IMR-90 (cell line): ENCODE results near the gene FBN3. TPM values are rescaled to one million over a fixed set of nuclear protein-coding genes. Genes with fewer than 3 reads are reported as not detected.

Experiments
- ATAC-seq: fragments of 200-7000 bp; cut with Tn5 transposase; 2 replicates; pipeline ENCODE4 v1.9.1; 2020; ENCODE audit warnings: low read depth, mild to moderate bottlenecking, moderate library complexity
- BruUV-seq: library from RNA; stranded (reverse); fragments of 400-500 nt; replicated peaks from 2 replicates; lab custom pipeline; 2021; lab: Mats Ljungman, UMichigan
- CTCF ChIA-PET: fragments of 300-600 bp; formaldehyde crosslinking; extraction: SDS; loops from one replicate; lab custom pipeline; 2021; ENCODE audit warnings: antibody characterized with exemption; lab: Yijun Ruan, JAX
- POLR2A ChIA-PET: fragments of 300-600 bp; sonication (Branson Sonifier 250); formaldehyde crosslinking; loops from one replicate; lab custom pipeline; 2022; ENCODE audit warnings: antibody characterized with exemption; ENCODE audit not compliant: unreplicated experiment; lab: Charles Lee
- DNase-seq: peaks from one replicate; pipeline ENCODE4 v3.0.0; 2013
- H2AFZ ChIP-seq: replicated peaks from 2 replicates; pipeline ENCODE3; 2013; ENCODE audit warnings: low read length, mild to moderate bottlenecking; ENCODE audit not compliant: poor library complexity
- H2AK5ac ChIP-seq: 2 replicates; pipeline ENCODE4 v1.6.1; 2013; ENCODE audit warnings: low read depth, low read length, inconsistent platforms
- H2AK9ac ChIP-seq: replicated peaks from 2 replicates; pipeline ENCODE3; 2013; ENCODE audit warnings: mild to moderate bottlenecking, low read depth, low read length, moderate library complexity; ENCODE audit not compliant: poor library complexity
- H2BK120ac ChIP-seq: 2 replicates; pipeline ENCODE4 v1.6.1; 2013; ENCODE audit warnings: low read depth, low read length, inconsistent platforms
- H2BK15ac ChIP-seq: 3 replicates; pipeline ENCODE4 v1.6.1; 2013; ENCODE audit warnings: low read depth, low read length, inconsistent platforms
- H2BK20ac ChIP-seq: 2 replicates; pipeline ENCODE4 v1.6.1; 2013; ENCODE audit warnings: low read depth, mild to moderate bottlenecking, inconsistent platforms, low read length, moderate library complexity
- H2BK5ac ChIP-seq: 2 replicates; pipeline ENCODE4 v1.6.1; 2013; ENCODE audit warnings: mild to moderate bottlenecking, low read depth, low read length, inconsistent platforms; ENCODE audit not compliant: poor library complexity, severe bottlenecking
- H3K14ac ChIP-seq: replicated peaks from 2 replicates; pipeline ENCODE4 v1.6.1; 2013; ENCODE audit warnings: low read depth, low read length, inconsistent platforms
- H3K18ac ChIP-seq: 2 replicates; pipeline ENCODE4 v1.6.1; 2013; ENCODE audit warnings: low read depth, low read length, control low read depth
- H3K23ac ChIP-seq: 2 replicates; pipeline ENCODE4 v1.6.1; 2013; ENCODE audit warnings: low read depth, low read length, inconsistent platforms
- H3K27ac ChIP-seq: 2 replicates; pipeline ENCODE4 v1.5.1; 2013; ENCODE audit warnings: mild to moderate bottlenecking, control low read depth, low read length; ENCODE audit not compliant: insufficient read depth
- H3K27me3 ChIP-seq: 2 replicates; pipeline ENCODE4 v1.6.1; 2013; ENCODE audit warnings: low read length; ENCODE audit not compliant: control insufficient read depth, insufficient read depth
- H3K36me3 ChIP-seq: 2 replicates; pipeline ENCODE4 v1.6.1; 2013; ENCODE audit warnings: low read length, mixed read lengths; ENCODE audit not compliant: control insufficient read depth, insufficient read depth
- H3K4ac ChIP-seq: 2 replicates; pipeline ENCODE4 v1.6.1; 2013; ENCODE audit warnings: low read depth, low read length, inconsistent platforms
- H3K4me1 ChIP-seq: 2 replicates; pipeline ENCODE4 v1.6.1; 2013; ENCODE audit warnings: low read length, mixed read lengths; ENCODE audit not compliant: control insufficient read depth, insufficient read depth
- H3K4me2 ChIP-seq: 2 replicates; pipeline ENCODE4 v1.6.1; 2013; ENCODE audit warnings: low read depth, mild to moderate bottlenecking, control low read depth, low read length, moderate library complexity
- H3K4me3 ChIP-seq: 2 replicates; pipeline ENCODE4 v1.5.1; 2013; ENCODE audit warnings: low read depth, mild to moderate bottlenecking, control low read depth, low read length, moderate library complexity; ENCODE audit not compliant: insufficient read depth
- H3K56ac ChIP-seq: 2 replicates; pipeline ENCODE4 v1.6.1; 2013; ENCODE audit warnings: low read length, inconsistent platforms; ENCODE audit not compliant: insufficient read depth; ENCODE audit errors: extremely low read depth
- H3K79me1 ChIP-seq, 2 experiments: 2 replicates each; pipeline ENCODE4 v1.6.1; 2013; ENCODE audit warnings: low read length in 2 of 2, inconsistent platforms in 1 of 2, low read depth in 1 of 2
- H3K9ac ChIP-seq: 2 replicates; pipeline ENCODE4 v1.6.1; 2013; ENCODE audit warnings: low read depth, low read length, control low read depth
- H3K9me1 ChIP-seq: 2 replicates; pipeline ENCODE4 v1.6.1; 2013; ENCODE audit warnings: low read length, inconsistent platforms; ENCODE audit not compliant: insufficient read depth
- H3K9me3 ChIP-seq: 2 replicates; pipeline ENCODE4 v1.6.1; 2013; ENCODE audit warnings: low read length; ENCODE audit not compliant: control insufficient read depth, insufficient read depth
- H4K20me1 ChIP-seq: 2 replicates; pipeline ENCODE4 v1.6.1; 2013; ENCODE audit warnings: low read length, inconsistent platforms; ENCODE audit not compliant: insufficient read depth
- H4K5ac ChIP-seq: 2 replicates; pipeline ENCODE4 v1.6.1; 2013; ENCODE audit warnings: mild to moderate bottlenecking, low read depth, low read length, control low read depth
- H4K8ac ChIP-seq, 2 experiments: 2 replicates each; pipeline ENCODE4 v1.6.1; 2013; ENCODE audit warnings: low read depth in 2 of 2, low read length in 2 of 2, control low read depth in 1 of 2, inconsistent platforms in 1 of 2
- H4K91ac ChIP-seq: 2 replicates; pipeline ENCODE4 v1.6.1; 2013; ENCODE audit warnings: low read depth, low read length, inconsistent platforms; ENCODE audit not compliant: insufficient read depth
- BHLHE40 ChIP-seq: fragments of 150-350 bp; IDR thresholded peaks from 2 replicates; pipeline ENCODE4 v1.6.1; 2016; ENCODE audit warnings: mild to moderate bottlenecking, low read depth, low read length
- ELK1 ChIP-seq: fragments of 150-350 bp; IDR thresholded peaks from 2 replicates; pipeline ENCODE4 v1.6.1; 2016; ENCODE audit warnings: low read depth, mild to moderate bottlenecking, low read length, moderate library complexity, borderline replicate concordance
- FOS ChIP-seq: fragments of 150-350 bp; IDR thresholded peaks from 2 replicates; pipeline ENCODE4 v1.6.1; 2016; ENCODE audit warnings: low read depth, low read length
- MAZ ChIP-seq: IDR thresholded peaks from 2 replicates; pipeline ENCODE4 v1.6.1; 2012; ENCODE audit warnings: low read depth, mild to moderate bottlenecking, low read length, improper control_type of control experiment, moderate library complexity, borderline replicate concordance
- MXI1 ChIP-seq: IDR thresholded peaks from 2 replicates; pipeline ENCODE4 v1.6.1; 2012; ENCODE audit warnings: low read depth, mild to moderate bottlenecking, low read length, moderate library complexity, borderline replicate concordance
- RAD21 ChIP-seq: IDR thresholded peaks from 2 replicates; pipeline ENCODE4 v1.6.1; 2012; ENCODE audit warnings: low read length, improper control_type of control experiment
- SMC3 ChIP-seq: fragments of 150-350 bp; IDR thresholded peaks from 2 replicates; pipeline ENCODE4 v1.6.1; 2016; ENCODE audit warnings: low read depth, mild to moderate bottlenecking, antibody characterized with exemption, low read length, moderate library complexity
- WGBS, 2 experiments: methylation state at CpG; one replicate each; pipeline versions ENCODE4 v1.1.5 to v1.1.7; 2013; ENCODE audit warnings: missing lambda C conversion rate in 2 of 2; ENCODE audit not compliant: insufficient read length in 1 of 2; ENCODE audit errors: extremely low coverage in 2 of 2; 5-methylcytosine and 5-hydroxymethylcytosine counted together
- dilution Hi-C: fragments of 300-500 bp; cut with HindIII; formaldehyde crosslinking; loops from one replicate; pipeline ENCODE4 v1.14.3; 2018; ENCODE audit warnings: low sequenced_read_pairs; ENCODE audit not compliant: unreplicated experiment
- in situ Hi-C: fragments of 300-500 bp; cut with MboI; formaldehyde crosslinking; loops from 3 replicates; pipeline ENCODE4 v1.14.3; 2019; ENCODE audit warnings: low sequenced_read_pairs, inconsistent platforms, mixed read lengths
- intact Hi-C: fragments of 100-400 bp; cut with micrococcal nuclease; formaldehyde crosslinking; loops from 2 replicates; pipeline ENCODE4 v1.10.0; 2022
- polyA plus RNA-seq, 3 experiments: library from polyadenylated mRNA; depleted of rRNA; stranded (reverse); fragments of >200 nt; gene quantifications; 2 replicates each; pipeline ENCODE4 v1.2.3, GENCODE V29; 2012; ENCODE audit warnings: low replicate concordance in 1 of 3
- total RNA-seq: library from RNA; depleted of rRNA; stranded (reverse); fragments of >200 nt; gene quantifications from 2 replicates; pipeline ENCODE4 v1.2.3, GENCODE V29; 2012

The FBN3 gene
- total and polyA plus RNA-seq, 2 of the 4 experiments (the other 2 are of a cell fraction): not detected

GRCh38 chr19:8088752-8089663, 60.4 kb downstream of the FBN3 start:
- no peak overlapping the region for H3K27ac ChIP-seq
- no peaks in the 10 kb centered on the region for H3K9me1 ChIP-seq
- H2AK9ac ChIP-seq: no peak overlapping the region
- no peak overlapping the region for H3K23ac ChIP-seq
- POLR2A ChIA-PET: no interaction called here
- peaks cover 9% of the 10 kb centered on the region for H3K9me3 ChIP-seq
- no peak overlapping the region for H3K9ac ChIP-seq
- no peak overlapping the region for H4K91ac ChIP-seq
- ATAC-seq (no peak), DNase-seq (no peak)
- no peak overlapping the region for H3K4me2 ChIP-seq
- no peak overlapping the region for H2AFZ ChIP-seq
- H4K8ac ChIP-seq: no peak overlapping the region
- no peak overlapping the region for H2BK20ac ChIP-seq
- H3K4me3 ChIP-seq: no peak overlapping the region
- no peaks in the 10 kb centered on the region for H3K27me3 ChIP-seq
- no peak for TF ChIP-seq MAZ
- no peak for TF ChIP-seq RAD21
- no peak for TF ChIP-seq BHLHE40
- no peak for TF ChIP-seq FOS
- no peak for TF ChIP-seq MXI1
- TF ChIP-seq SMC3: no peak
- TF ChIP-seq ELK1: no peak
- no peak overlapping the region for H2BK5ac ChIP-seq
- H3K56ac ChIP-seq: no peak overlapping the region
- H3K79me1 ChIP-seq: no peaks in the 10 kb centered on the region
- intact Hi-C loops (no loop called here), dilution Hi-C loops (no loop called here), in situ Hi-C loops (no loop called here)
- no TSS peak for BruUV-seq
- no peak overlapping the region for H3K14ac ChIP-seq
- CTCF ChIA-PET: no interaction called here
- H2AK5ac ChIP-seq: no peak overlapping the region
- H3K4ac ChIP-seq: no peak overlapping the region
- no peaks in the 10 kb centered on the region for H3K4me1 ChIP-seq
- H3K36me3 ChIP-seq: no peaks in the 10 kb centered on the region
- no peak overlapping the region for H3K18ac ChIP-seq
- H4K5ac ChIP-seq: no peak overlapping the region
- H4K20me1 ChIP-seq: no peaks in the 10 kb centered on the region
- no peak overlapping the region for H2BK120ac ChIP-seq
- H2BK15ac ChIP-seq: no peak overlapping the region
- WGBS, 2 experiments: 66 to 100% methylated on average over 1 to 8 of the region's 8 CpGs
